CD4-positive, CD25-positive, alpha-beta regulatory T cell (primary cell): Measurements from ENCODE around the gene SLC35F3. TPM values are rescaled to one million over a fixed set of nuclear protein-coding genes. Genes with fewer than 3 reads are reported as not detected.
A peak's percentile ranks its signal among the peaks of the same experiment; 100 is the strongest.
"Not testable (repeated sequence)": the region's sequence is repeated elsewhere in the genome, so short reads cannot be mapped to it uniquely, and the experiment has no call there.

Experiments
- ATAC-seq, 2 donors: fragments of 150-1000 bp; cut with Tn5 transposase; one replicate each; pipeline ENCODE4 v1.10.0; 2021; ENCODE audit warnings: low read depth in 2 of 2, moderate number of reproducible peaks in 2 of 2, moderate library complexity in 1 of 2
- DNase-seq, 3 donors: peaks; one replicate each; pipeline versions ENCODE4 v3.0.0 to v3.0.0-alpha.2; 2012 to 2022; ENCODE audit warnings: mixed read lengths in 1 of 3
- H3K27ac ChIP-seq: one replicate; pipeline ENCODE4 v1.7.0; 2013; ENCODE audit warnings: mild to moderate bottlenecking, low read length; ENCODE audit not compliant: insufficient read depth, poor library complexity, severe bottlenecking
- H3K27me3 ChIP-seq: one replicate; pipeline ENCODE4 v1.7.0; 2013; ENCODE audit warnings: low read length; ENCODE audit not compliant: control insufficient read depth, insufficient read depth
- H3K36me3 ChIP-seq: one replicate; pipeline ENCODE4 v1.7.0; 2013; ENCODE audit warnings: mild to moderate bottlenecking, low read length, moderate library complexity; ENCODE audit not compliant: control insufficient read depth, insufficient read depth
- H3K4me1 ChIP-seq: 2 replicates; pipeline ENCODE4 v1.7.0; 2013; ENCODE audit warnings: mild to moderate bottlenecking, low read length; ENCODE audit not compliant: insufficient read depth, control insufficient read depth, poor library complexity, severe bottlenecking
- H3K4me3 ChIP-seq: one replicate; pipeline ENCODE4 v1.7.0; 2013; ENCODE audit warnings: low read depth, mild to moderate bottlenecking, low read length, moderate library complexity
- H3K9me3 ChIP-seq, 2 experiments: 1 replicate in 1 of 2; 2 replicates in 1 of 2; pipeline ENCODE4 v1.7.0; 2013; ENCODE audit warnings: low read length in 2 of 2, mild to moderate bottlenecking in 1 of 2, moderate library complexity in 1 of 2; ENCODE audit not compliant: control insufficient read depth in 2 of 2
- H3K27ac Mint-ChIP-seq, 3 donors: one replicate each; pipeline ENCODE4 v1.8.0; 2020 to 2022; ENCODE audit warnings: mild to moderate bottlenecking in 3 of 3, mixed read lengths in 3 of 3, moderate library complexity in 2 of 3
- H3K27me3 Mint-ChIP-seq: one replicate; pipeline ENCODE4 v1.8.0; 2022; ENCODE audit warnings: mild to moderate bottlenecking, mixed read lengths
- H3K36me3 Mint-ChIP-seq: one replicate; pipeline ENCODE4 v1.8.0; 2020; ENCODE audit warnings: mixed read lengths
- H3K4me1 Mint-ChIP-seq, 4 donors: one replicate each; pipeline ENCODE4 v1.8.0; 2020 to 2022; ENCODE audit warnings: mixed read lengths in 4 of 4, mild to moderate bottlenecking in 1 of 4
- H3K4me3 Mint-ChIP-seq, 4 donors: one replicate each; pipeline ENCODE4 v1.8.0; 2020 to 2022; ENCODE audit warnings: mild to moderate bottlenecking in 4 of 4, mixed read lengths in 4 of 4, moderate library complexity in 3 of 4
- H3K9me3 Mint-ChIP-seq, 7 donors: one replicate each; pipeline ENCODE4 v1.8.0; 2020 to 2022; ENCODE audit warnings: mixed read lengths in 7 of 7, mild to moderate bottlenecking in 3 of 7, moderate library complexity in 2 of 7
- polyA plus RNA-seq, 4 donors: library from polyadenylated mRNA; unstranded; fragments of 300-500 nt; fragmentation: Illumina TruSeq; gene quantifications; one replicate each; pipeline ENCODE4 v1.2.3, GENCODE V29; 2021
- total RNA-seq: library from RNA; stranded (reverse); gene quantifications from one replicate; pipeline ENCODE4 v1.2.3, GENCODE V29; 2022

Gene SLC35F3
- total and polyA plus RNA-seq, 5 donors from 2014 or later, result 0.35 to 1.4 (median 1.3) TPM

DNA sequence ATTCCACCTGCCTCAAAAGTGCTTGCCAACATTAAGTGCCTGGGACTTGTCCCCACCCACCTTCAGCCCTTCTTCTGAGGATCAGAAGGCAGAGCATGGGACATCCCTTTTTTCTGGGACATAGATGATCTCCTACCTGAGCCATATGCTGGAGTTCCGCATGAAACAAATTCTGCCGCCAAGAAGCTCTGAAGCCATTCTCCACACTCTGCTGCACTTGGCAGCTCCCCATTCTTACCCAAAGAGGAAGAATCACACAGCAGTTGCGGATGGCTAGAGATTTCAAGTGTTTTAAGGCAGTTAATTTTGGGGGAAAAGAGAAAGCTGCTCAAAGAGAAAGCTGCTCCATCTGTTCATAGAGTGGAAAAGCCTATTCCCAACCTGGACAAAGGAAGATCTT is 271.5 kb downstream of the SLC35F3 start:
- Mint-ChIP-seq H3K27ac (no peak overlapping the region), H3K4me1 (peaks cover 0 to 11% (median 3%) of the 10 kb centered on the region in 4 donors), H3K36me3 (no peaks in the 10 kb centered on the region), H3K4me3 (no peak overlapping the region), H3K9me3 (peaks cover 0 to 6% (median 2%) of the 10 kb centered on the region in 7 donors), H3K27me3 (peaks cover 15% of the 10 kb centered on the region)
- peaks cover 3% of the 10 kb centered on the region for H3K27me3 ChIP-seq
- no peak for ATAC-seq
- no peaks in the 10 kb centered on the region for H3K9me3 ChIP-seq
- no peak overlapping the region for H3K27ac ChIP-seq
- no peaks in the 10 kb centered on the region for H3K36me3 ChIP-seq
- DNase-seq, result no peak
- H3K4me1 ChIP-seq, result peaks cover 4% of the 10 kb centered on the region
- H3K4me3 ChIP-seq, result no peak overlapping the region

DNA sequence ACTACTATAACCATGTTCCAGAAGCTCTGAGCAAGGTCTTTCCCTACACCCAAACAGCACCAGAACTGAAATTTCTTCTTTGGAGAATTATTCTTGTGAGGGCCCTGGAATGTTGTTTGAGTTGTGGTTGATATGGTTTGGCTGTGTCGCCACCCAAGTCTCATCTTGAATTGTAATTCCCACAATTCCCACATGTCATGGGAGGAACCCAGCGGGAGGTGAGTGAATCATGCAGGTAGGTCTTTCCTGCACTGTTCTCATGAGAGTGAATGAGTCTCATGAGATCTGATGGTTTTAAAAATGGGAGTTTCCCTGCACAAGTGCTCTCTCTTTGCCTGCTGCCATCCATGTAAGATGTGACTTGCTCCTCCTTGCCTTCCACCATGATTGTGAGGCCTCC is 272.4 kb downstream of the SLC35F3 start:
- not testable (repeated sequence) for H3K9me3 ChIP-seq, H3K27ac Mint-ChIP-seq, ATAC-seq, H3K4me1 ChIP-seq, H3K36me3 Mint-ChIP-seq, H3K36me3 ChIP-seq, H3K4me3 Mint-ChIP-seq, H3K4me1 Mint-ChIP-seq, H3K27me3 ChIP-seq, H3K4me3 ChIP-seq, H3K9me3 Mint-ChIP-seq, DNase-seq, H3K27ac ChIP-seq
- peaks cover 21% of the 10 kb centered on the region for H3K27me3 Mint-ChIP-seq

GRCh38 chr1:234185438-234185837 is 281.0 kb downstream of the SLC35F3 start:
- H3K4me3 Mint-ChIP-seq, result no peak overlapping the region
- H3K27me3 Mint-ChIP-seq, result peaks cover 46% of the 10 kb centered on the region
- H3K4me3 ChIP-seq, result no peak overlapping the region
- no peaks in the 10 kb centered on the region for H3K4me1 Mint-ChIP-seq
- peaks cover 9% of the 10 kb centered on the region for H3K27me3 ChIP-seq
- H3K9me3 Mint-ChIP-seq, result peaks cover 0 to 14% (median 5%) of the 10 kb centered on the region in 7 donors
- no peak for DNase-seq
- no peaks in the 10 kb centered on the region for H3K36me3 Mint-ChIP-seq
- peaks cover 0 to 3% of the 10 kb centered on the region in 2 experiments for H3K9me3 ChIP-seq
- no peak for ATAC-seq
- no peak overlapping the region for H3K27ac Mint-ChIP-seq
- H3K36me3 ChIP-seq, result no peaks in the 10 kb centered on the region
- H3K4me1 ChIP-seq, result no peaks in the 10 kb centered on the region
- no peak overlapping the region for H3K27ac ChIP-seq

DNA sequence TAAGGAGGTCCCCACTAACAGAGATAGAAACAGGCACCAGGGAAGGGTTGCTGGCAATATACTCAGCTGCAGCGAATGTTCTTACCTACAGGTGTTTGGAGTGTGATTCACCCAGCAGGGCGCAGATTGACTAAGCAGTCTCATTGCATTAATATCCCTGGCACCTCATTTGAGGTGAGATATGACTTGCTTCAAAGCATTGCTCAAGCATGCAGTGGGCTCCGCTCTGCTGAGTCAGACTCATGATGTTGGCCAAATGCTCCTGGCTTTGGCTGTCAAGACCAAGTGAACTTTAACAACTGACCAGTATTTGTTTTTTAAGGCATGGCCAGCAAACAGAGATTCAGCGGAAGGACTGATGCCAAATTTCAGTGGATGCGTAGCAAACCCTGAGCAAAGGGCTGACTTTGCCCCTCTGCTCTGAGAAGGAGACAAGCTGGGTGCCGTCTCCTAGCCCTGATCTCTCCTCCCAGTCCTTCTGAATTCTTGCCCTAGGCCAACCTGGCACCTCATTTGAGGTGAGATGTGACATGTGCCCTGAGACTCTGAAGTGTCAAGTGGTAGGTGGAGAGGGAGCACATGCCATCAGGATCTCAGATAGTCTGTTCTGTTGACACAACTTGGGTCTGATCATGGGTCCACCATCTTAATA is 281.7 kb downstream of the SLC35F3 start:
- H3K4me1 Mint-ChIP-seq, result no peaks in the 10 kb centered on the region
- ATAC-seq (no peak), DNase-seq (no peak)
- Histone ChIP-seq H3K4me1 (no peaks in the 10 kb centered on the region), H3K4me3 (no peak overlapping the region), H3K27me3 (peaks cover 9% of the 10 kb centered on the region), H3K27ac (no peak overlapping the region), H3K36me3 (no peaks in the 10 kb centered on the region), H3K9me3 (peaks cover 0 to 3% of the 10 kb centered on the region in 2 experiments)
- H3K9me3 Mint-ChIP-seq, result peaks cover 0 to 16% (median 7%) of the 10 kb centered on the region in 7 donors
- peaks cover 42% of the 10 kb centered on the region for H3K27me3 Mint-ChIP-seq
- H3K27ac Mint-ChIP-seq, result no peak overlapping the region
- no peaks in the 10 kb centered on the region for H3K36me3 Mint-ChIP-seq
- no peak overlapping the region for H3K4me3 Mint-ChIP-seq

GRCh38 chr1:234188454-234188792 is 283.9 kb downstream of the SLC35F3 start:
- no peak overlapping the region for H3K27ac Mint-ChIP-seq
- H3K36me3 Mint-ChIP-seq, result no peaks in the 10 kb centered on the region
- no peaks in the 10 kb centered on the region for H3K4me1 Mint-ChIP-seq
- ATAC-seq (no peak), DNase-seq (peak in 1 of 3 donors; percentile 28)
- no peak overlapping the region for H3K27ac ChIP-seq
- H3K27me3 Mint-ChIP-seq, result peaks cover 46% of the 10 kb centered on the region
- H3K4me3 ChIP-seq, result no peak overlapping the region
- H3K4me1 ChIP-seq, result no peaks in the 10 kb centered on the region
- H3K27me3 ChIP-seq, result peaks cover 5% of the 10 kb centered on the region
- no peaks in the 10 kb centered on the region for H3K36me3 ChIP-seq
- peaks cover 0 to 24% (median 6%) of the 10 kb centered on the region in 7 donors for H3K9me3 Mint-ChIP-seq
- peaks cover 0 to 3% of the 10 kb centered on the region in 2 experiments for H3K9me3 ChIP-seq
- no peak overlapping the region for H3K4me3 Mint-ChIP-seq

GRCh38 chr1:234197839-234198238 is 293.4 kb downstream of the SLC35F3 start:
- Mint-ChIP-seq H3K36me3 (no peaks in the 10 kb centered on the region), H3K4me1 (no peaks in the 10 kb centered on the region), H3K9me3 (peaks cover 0 to 12% (median 1%) of the 10 kb centered on the region in 7 donors), H3K4me3 (no peak overlapping the region), H3K27me3 (peaks cover 48% of the 10 kb centered on the region), H3K27ac (no peak overlapping the region)
- H3K36me3 ChIP-seq, result no peaks in the 10 kb centered on the region
- H3K9me3 ChIP-seq, result peaks cover 0 to 2% of the 10 kb centered on the region in 2 experiments
- ATAC-seq, result no peak
- DNase-seq, result no peak
- H3K27ac ChIP-seq, result no peak overlapping the region
- no peaks in the 10 kb centered on the region for H3K4me1 ChIP-seq
- H3K27me3 ChIP-seq, result peaks cover 10% of the 10 kb centered on the region
- H3K4me3 ChIP-seq, result no peak overlapping the region

- no peak overlapping the region for H3K27ac ChIP-seq
- no peak overlapping the region for H3K4me3 ChIP-seq
- Mint-ChIP-seq H3K27ac (no peak overlapping the region), H3K36me3 (no peaks in the 10 kb centered on the region), H3K9me3 (peaks cover 0 to 12% (median 0%) of the 10 kb centered on the region in 7 donors), H3K4me3 (no peak overlapping the region), H3K4me1 (no peaks in the 10 kb centered on the region), H3K27me3 (peaks cover 53% of the 10 kb centered on the region)
- H3K27me3 ChIP-seq, result peaks cover 13% of the 10 kb centered on the region
- no peaks in the 10 kb centered on the region for H3K36me3 ChIP-seq
- ATAC-seq (no peak), DNase-seq (no peak)
- H3K9me3 ChIP-seq, result peaks cover 0 to 2% of the 10 kb centered on the region in 2 experiments
- no peaks in the 10 kb centered on the region for H3K4me1 ChIP-seq
Measured at GRCh38 chr1:234199476-234200127, 295.1 kb downstream of the SLC35F3 start.

GRCh38 chr1:234200566-234200965 is 296.1 kb downstream of the SLC35F3 start:
- no peak overlapping the region for H3K4me3 Mint-ChIP-seq
- Histone ChIP-seq H3K36me3 (no peaks in the 10 kb centered on the region), H3K9me3 (peaks cover 0 to 2% of the 10 kb centered on the region in 2 experiments), H3K27me3 (peaks cover 13% of the 10 kb centered on the region), H3K4me1 (no peaks in the 10 kb centered on the region), H3K27ac (no peak overlapping the region), H3K4me3 (no peak overlapping the region)
- H3K36me3 Mint-ChIP-seq, result no peaks in the 10 kb centered on the region
- no peak for ATAC-seq
- no peak overlapping the region for H3K27ac Mint-ChIP-seq
- H3K27me3 Mint-ChIP-seq, result peaks cover 47% of the 10 kb centered on the region
- DNase-seq, result no peak
- H3K9me3 Mint-ChIP-seq, result peaks cover 0 to 11% (median 0%) of the 10 kb centered on the region in 7 donors
- no peaks in the 10 kb centered on the region for H3K4me1 Mint-ChIP-seq
